WTC11 (cell line): Measurements from ENCODE around the gene AGTR1.

Source experiments
- AR ChIP-seq: fragments of 250-450 bp; sonication (Bioruptor Pico); IDR thresholded peaks from 2 replicates; pipeline ENCODE4 v1.9.0; 2021; ENCODE audit warnings: mild to moderate bottlenecking
- ATF6 ChIP-seq: sonication (generic); formaldehyde crosslinking; IDR thresholded peaks from 2 replicates; pipeline ENCODE4 v1.8.1; 2023; ENCODE audit warnings: mild to moderate bottlenecking, missing genetic modification reagents
- CREM ChIP-seq: sonication (generic); formaldehyde crosslinking; IDR thresholded peaks from 2 replicates; pipeline ENCODE4 v1.8.1; 2022; ENCODE audit warnings: mild to moderate bottlenecking, missing genetic modification reagents, moderate library complexity
- FOXK1 ChIP-seq: sonication (generic); formaldehyde crosslinking; IDR thresholded peaks from 2 replicates; pipeline ENCODE4 v1.8.0; 2022; ENCODE audit warnings: mild to moderate bottlenecking, moderate library complexity, missing genetic modification reagents
- GTF2I ChIP-seq: fragments of 250-450 bp; sonication (Bioruptor Pico); conservative IDR thresholded peaks from 2 replicates; pipeline ENCODE4 v1.4.0; 2021; ENCODE audit warnings: mild to moderate bottlenecking
- MLX ChIP-seq: sonication (generic); formaldehyde crosslinking; IDR thresholded peaks from 2 replicates; pipeline ENCODE4 v1.8.1; 2023; ENCODE audit warnings: mild to moderate bottlenecking, missing genetic modification reagents, moderate library complexity
- PREB ChIP-seq: sonication (generic); formaldehyde crosslinking; IDR thresholded peaks from 2 replicates; pipeline ENCODE4 v1.8.1; 2022; ENCODE audit warnings: mild to moderate bottlenecking, missing genetic modification reagents, moderate library complexity, borderline replicate concordance
- SP1 ChIP-seq: sonication (generic); formaldehyde crosslinking; conservative IDR thresholded peaks from 2 replicates; pipeline ENCODE4 v1.8.1; 2022; ENCODE audit warnings: missing genetic modification reagents
- TEAD4 ChIP-seq: sonication (generic); formaldehyde crosslinking; IDR thresholded peaks from 2 replicates; pipeline ENCODE4 v1.8.0; 2022; ENCODE audit warnings: mild to moderate bottlenecking, missing genetic modification reagents
- ZNF512 ChIP-seq: sonication (generic); formaldehyde crosslinking; IDR thresholded peaks from 2 replicates; pipeline ENCODE4 v1.8.1; 2022; ENCODE audit warnings: missing genetic modification reagents, borderline replicate concordance
- TF ChIP-seq, protein P1 (sequence below): fragments of 200-600 bp; IDR thresholded peaks from 2 replicates; pipeline ENCODE4 v1.8.0; 2022; ENCODE audit warnings: antibody characterized with exemption
- TF ChIP-seq, protein P2 (sequence below): fragments of 250-450 bp; sonication (Bioruptor Pico); conservative IDR thresholded peaks from 2 replicates; pipeline ENCODE4 v1.9.0; 2021; ENCODE audit warnings: mild to moderate bottlenecking
- TF ChIP-seq, protein P3 (sequence below): sonication (generic); formaldehyde crosslinking; IDR thresholded peaks from 2 replicates; pipeline ENCODE4 v1.8.1; 2022; ENCODE audit warnings: mild to moderate bottlenecking, moderate library complexity, missing genetic modification reagents

GRCh38 chr3:148742118-148742517, 44.4 kb downstream of the AGTR1 start:
- TF ChIP-seq, protein P1, sequence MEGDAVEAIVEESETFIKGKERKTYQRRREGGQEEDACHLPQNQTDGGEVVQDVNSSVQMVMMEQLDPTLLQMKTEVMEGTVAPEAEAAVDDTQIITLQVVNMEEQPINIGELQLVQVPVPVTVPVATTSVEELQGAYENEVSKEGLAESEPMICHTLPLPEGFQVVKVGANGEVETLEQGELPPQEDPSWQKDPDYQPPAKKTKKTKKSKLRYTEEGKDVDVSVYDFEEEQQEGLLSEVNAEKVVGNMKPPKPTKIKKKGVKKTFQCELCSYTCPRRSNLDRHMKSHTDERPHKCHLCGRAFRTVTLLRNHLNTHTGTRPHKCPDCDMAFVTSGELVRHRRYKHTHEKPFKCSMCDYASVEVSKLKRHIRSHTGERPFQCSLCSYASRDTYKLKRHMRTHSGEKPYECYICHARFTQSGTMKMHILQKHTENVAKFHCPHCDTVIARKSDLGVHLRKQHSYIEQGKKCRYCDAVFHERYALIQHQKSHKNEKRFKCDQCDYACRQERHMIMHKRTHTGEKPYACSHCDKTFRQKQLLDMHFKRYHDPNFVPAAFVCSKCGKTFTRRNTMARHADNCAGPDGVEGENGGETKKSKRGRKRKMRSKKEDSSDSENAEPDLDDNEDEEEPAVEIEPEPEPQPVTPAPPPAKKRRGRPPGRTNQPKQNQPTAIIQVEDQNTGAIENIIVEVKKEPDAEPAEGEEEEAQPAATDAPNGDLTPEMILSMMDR: no peak
- TF ChIP-seq FOXK1 (CRISPR knock-in tag): no peak
- TF ChIP-seq PREB (CRISPR knock-in tag): no peak
- no peak for TF ChIP-seq MLX (CRISPR knock-in tag)
- TF ChIP-seq ZNF512 (CRISPR knock-in tag): no peak
- TF ChIP-seq SP1 (CRISPR knock-in tag): no peak
- TF ChIP-seq ATF6 (CRISPR knock-in tag): no peak
- TF ChIP-seq AR (CRISPR knock-in tag): no peak
- no peak for TF ChIP-seq GTF2I
- TF ChIP-seq TEAD4 (CRISPR knock-in tag): no peak
- no peak for TF ChIP-seq CREM (CRISPR knock-in tag)
- TF ChIP-seq, protein P2, sequence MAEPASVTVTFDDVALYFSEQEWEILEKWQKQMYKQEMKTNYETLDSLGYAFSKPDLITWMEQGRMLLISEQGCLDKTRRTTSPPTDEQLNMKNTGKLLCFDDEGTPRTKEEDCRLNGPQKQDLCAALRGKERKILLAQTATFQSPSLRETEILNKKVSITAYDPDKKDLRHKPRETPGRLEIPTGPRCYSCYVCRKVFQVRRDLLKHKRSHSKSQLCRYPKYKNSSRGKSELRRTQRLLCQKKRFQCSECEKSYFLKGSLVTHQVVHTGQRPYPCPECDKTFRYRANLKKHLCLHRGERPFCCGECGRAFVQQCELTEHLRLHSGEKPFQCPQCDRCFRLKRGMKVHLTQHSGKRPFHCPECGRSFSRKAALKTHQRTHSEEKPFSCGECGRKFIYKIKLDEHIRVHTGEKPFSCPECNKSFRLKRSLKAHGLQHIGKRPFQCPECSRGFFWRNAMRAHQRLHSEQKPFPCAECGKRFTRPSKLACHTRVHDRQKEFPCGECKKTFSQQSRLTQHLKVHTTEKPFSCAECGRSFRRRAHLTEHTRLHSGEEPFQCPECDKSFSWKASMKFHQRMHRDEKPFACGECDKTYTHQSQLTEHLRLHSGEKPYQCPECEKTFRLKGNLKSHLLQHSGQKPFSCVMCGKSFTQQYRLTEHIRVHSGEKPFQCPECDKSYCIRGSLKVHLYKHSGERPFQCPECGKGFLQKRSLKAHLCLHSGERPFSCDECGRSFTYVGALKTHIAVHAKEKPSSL (CRISPR knock-in tag): no peak
- TF ChIP-seq, protein P3, sequence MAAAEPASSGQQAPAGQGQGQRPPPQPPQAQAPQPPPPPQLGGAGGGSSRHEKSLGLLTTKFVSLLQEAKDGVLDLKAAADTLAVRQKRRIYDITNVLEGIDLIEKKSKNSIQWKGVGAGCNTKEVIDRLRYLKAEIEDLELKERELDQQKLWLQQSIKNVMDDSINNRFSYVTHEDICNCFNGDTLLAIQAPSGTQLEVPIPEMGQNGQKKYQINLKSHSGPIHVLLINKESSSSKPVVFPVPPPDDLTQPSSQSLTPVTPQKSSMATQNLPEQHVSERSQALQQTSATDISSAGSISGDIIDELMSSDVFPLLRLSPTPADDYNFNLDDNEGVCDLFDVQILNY (CRISPR knock-in tag): no peak
